ENCODE measurements around the gene AP4E1. TPM values are rescaled to one million over a fixed set of nuclear protein-coding genes. Genes with fewer than 3 reads are reported as not detected.
"Not testable (repeated sequence)": the region's sequence is repeated elsewhere in the genome, so short reads cannot be mapped to it uniquely, and the experiment has no call there.

AP4E1 gene
- total and polyA plus RNA-seq, 9 donors, result 3.1 to 12.7 (median 6.8) TPM

- H3K4me1 ChIP-seq (ENCODE audit: insufficient read depth), result no peaks in the 10 kb centered on the region
- no peaks in the 10 kb centered on the region for H3K27me3 ChIP-seq
- no peak for DNase-seq
- H3K4me3 ChIP-seq, result no peak overlapping the region
- no peaks in the 10 kb centered on the region for H3K36me3 ChIP-seq
- H3K27ac ChIP-seq, result no peak overlapping the region
- 95 to 100% (median 100%) methylated on average over 1 of the region's 1 CpG for WGBS, 3 donors
- intact Hi-C loops (cut with DNase I), result no loop called here
- H3K9me3 ChIP-seq, result no peaks in the 10 kb centered on the region
- no peak for TF ChIP-seq POLR2A (IDR thresholded peaks at IDR 0.05)
- TF ChIP-seq, protein P1, sequence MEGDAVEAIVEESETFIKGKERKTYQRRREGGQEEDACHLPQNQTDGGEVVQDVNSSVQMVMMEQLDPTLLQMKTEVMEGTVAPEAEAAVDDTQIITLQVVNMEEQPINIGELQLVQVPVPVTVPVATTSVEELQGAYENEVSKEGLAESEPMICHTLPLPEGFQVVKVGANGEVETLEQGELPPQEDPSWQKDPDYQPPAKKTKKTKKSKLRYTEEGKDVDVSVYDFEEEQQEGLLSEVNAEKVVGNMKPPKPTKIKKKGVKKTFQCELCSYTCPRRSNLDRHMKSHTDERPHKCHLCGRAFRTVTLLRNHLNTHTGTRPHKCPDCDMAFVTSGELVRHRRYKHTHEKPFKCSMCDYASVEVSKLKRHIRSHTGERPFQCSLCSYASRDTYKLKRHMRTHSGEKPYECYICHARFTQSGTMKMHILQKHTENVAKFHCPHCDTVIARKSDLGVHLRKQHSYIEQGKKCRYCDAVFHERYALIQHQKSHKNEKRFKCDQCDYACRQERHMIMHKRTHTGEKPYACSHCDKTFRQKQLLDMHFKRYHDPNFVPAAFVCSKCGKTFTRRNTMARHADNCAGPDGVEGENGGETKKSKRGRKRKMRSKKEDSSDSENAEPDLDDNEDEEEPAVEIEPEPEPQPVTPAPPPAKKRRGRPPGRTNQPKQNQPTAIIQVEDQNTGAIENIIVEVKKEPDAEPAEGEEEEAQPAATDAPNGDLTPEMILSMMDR (IDR thresholded peaks at IDR 0.05), result no peak
- no peak for TF ChIP-seq EP300 (IDR thresholded peaks at IDR 0.05)
Observed at GRCh38 chr15:51023499-51023898, 115.0 kb downstream of the AP4E1 start.

- Histone ChIP-seq H3K27me3 (no peaks in the 10 kb centered on the region), H3K4me1 (ENCODE audit: insufficient read depth) (no peaks in the 10 kb centered on the region), H3K27ac (no peak overlapping the region), H3K36me3 (no peaks in the 10 kb centered on the region), H3K4me3 (no peak overlapping the region), H3K9me3 (no peaks in the 10 kb centered on the region)
- DNase-seq, result no peak
- WGBS, 3 donors, result 30 to 48% (median 41%) methylated on average over 4 of the region's 4 CpGs
- intact Hi-C loops (cut with DNase I), result no loop called here
- TF ChIP-seq POLR2A (IDR thresholded peaks at IDR 0.05) (no peak), EP300 (IDR thresholded peaks at IDR 0.05) (no peak)
- TF ChIP-seq, protein P1 (IDR thresholded peaks at IDR 0.05), result no peak
Observed at GRCh38 chr15:51024735-51025453, 116.4 kb downstream of the AP4E1 start.

DNA sequence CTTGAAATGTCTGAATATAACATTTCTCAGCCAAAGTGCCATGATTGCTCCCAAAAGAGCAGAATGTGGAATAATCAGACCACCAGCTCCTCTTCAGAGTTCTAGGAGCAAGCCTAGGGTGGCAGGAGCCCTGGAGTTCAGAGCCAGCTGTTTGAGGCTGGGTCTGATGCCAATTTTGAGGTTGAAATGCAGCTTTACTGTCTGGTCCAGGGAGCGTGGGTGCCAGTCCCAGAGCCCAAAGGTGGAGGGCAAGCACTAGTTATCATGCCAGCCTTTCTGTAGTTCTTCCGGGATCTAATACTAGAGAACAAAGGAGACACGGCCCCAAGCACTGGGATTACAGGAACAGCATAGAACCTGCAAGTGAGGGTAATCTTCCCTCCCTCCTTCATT is 117.0 kb downstream of the AP4E1 start:
- no peak for DNase-seq
- TF ChIP-seq EP300 (IDR thresholded peaks at IDR 0.05) (no peak), POLR2A (IDR thresholded peaks at IDR 0.05) (no peak)
- TF ChIP-seq, protein P1 (IDR thresholded peaks at IDR 0.05), result no peak
- H3K9me3 ChIP-seq, result no peaks in the 10 kb centered on the region
- no peak overlapping the region for H3K27ac ChIP-seq
- H3K4me3 ChIP-seq, result no peak overlapping the region
- no peaks in the 10 kb centered on the region for H3K36me3 ChIP-seq
- H3K4me1 ChIP-seq (ENCODE audit: insufficient read depth), result no peaks in the 10 kb centered on the region
- intact Hi-C loops (cut with DNase I), result no loop called here
- 74 to 93% (median 87%) methylated on average over 3 of the region's 3 CpGs for WGBS, 3 donors
- no peaks in the 10 kb centered on the region for H3K27me3 ChIP-seq

GRCh38 chr15:51030649-51031316 is 122.3 kb downstream of the AP4E1 start:
- DNase-seq, result no peak
- no peak overlapping the region for H3K27ac ChIP-seq
- no peaks in the 10 kb centered on the region for H3K36me3 ChIP-seq
- WGBS, 3 donors, result 87 to 95% (median 91%) methylated on average over 6 of the region's 6 CpGs
- no peaks in the 10 kb centered on the region for H3K4me1 ChIP-seq (ENCODE audit: insufficient read depth)
- no peaks in the 10 kb centered on the region for H3K27me3 ChIP-seq
- intact Hi-C loops (cut with DNase I), result no loop called here
- no peak overlapping the region for H3K4me3 ChIP-seq
- TF ChIP-seq POLR2A (IDR thresholded peaks at IDR 0.05), result no peak
- TF ChIP-seq, protein P1 (IDR thresholded peaks at IDR 0.05), result no peak
- no peak for TF ChIP-seq EP300 (IDR thresholded peaks at IDR 0.05)
- no peaks in the 10 kb centered on the region for H3K9me3 ChIP-seq

- H3K27ac ChIP-seq; H3K9me3 ChIP-seq; H3K36me3 ChIP-seq; H3K4me1 ChIP-seq (ENCODE audit: insufficient read depth); H3K4me3 ChIP-seq; DNase-seq; intact Hi-C loops (cut with DNase I); H3K27me3 ChIP-seq: not testable (repeated sequence)
- 94 to 97% (median 97%) methylated on average over 13 of the region's 13 CpGs for WGBS, 3 donors
Observed at GRCh38 chr15:51037474-51037873, 129.0 kb downstream of the AP4E1 start.
